HL-60 (cell line): ENCODE results near the gene CUL1.

Experiments
- DNase-seq, 2 experiments: peaks; one replicate each; pipeline ENCODE4 v3.0.0-alpha.2; 2010 to 2020; ENCODE audit warnings: low read depth in 1 of 2, low spot score in 1 of 2
- H3K27ac ChIP-seq: fragments of 250-450 bp; sonication (Bioruptor Pico); replicated peaks from 2 replicates; pipeline ENCODE4 v1.5.1; 2020; ENCODE audit warnings: mild to moderate bottlenecking, moderate library complexity
- H3K27me3 ChIP-seq: fragments of 250-450 bp; sonication (Bioruptor Pico); 2 replicates; pipeline ENCODE4 v1.5.1; 2021; ENCODE audit warnings: mild to moderate bottlenecking, moderate library complexity; ENCODE audit not compliant: insufficient read depth, poor library complexity, severe bottlenecking
- H3K4me3 ChIP-seq: replicated peaks from 2 replicates; pipeline ENCODE4 v1.5.1; 2011; ENCODE audit warnings: mild to moderate bottlenecking, control low read depth, low read length; ENCODE audit not compliant: insufficient read depth
- GABPA ChIP-seq: IDR thresholded peaks from 2 replicates; pipeline ENCODE4 v1.6.1; 2012; ENCODE audit warnings: low read depth
- POLR2AphosphoS5 ChIP-seq: IDR thresholded peaks from 2 replicates; pipeline ENCODE4 v1.6.1; 2012; ENCODE audit warnings: low read depth
- SPI1 ChIP-seq: IDR thresholded peaks from 2 replicates; pipeline ENCODE4 v1.6.1; 2012; ENCODE audit warnings: low read depth, mild to moderate bottlenecking, borderline replicate concordance
- TF ChIP-seq, protein P1 (sequence below): IDR thresholded peaks from 2 replicates; pipeline ENCODE4 v1.6.1; 2012; ENCODE audit warnings: low read depth; ENCODE audit not compliant: insufficient replicate concordance
- TF ChIP-seq, protein P2 (sequence below): IDR thresholded peaks from one replicate; pipeline ENCODE4 v1.5.1; 2011; ENCODE audit warnings: low read length, control low read depth, inconsistent platforms; ENCODE audit not compliant: insufficient read depth

The CUL1 gene

DNA sequence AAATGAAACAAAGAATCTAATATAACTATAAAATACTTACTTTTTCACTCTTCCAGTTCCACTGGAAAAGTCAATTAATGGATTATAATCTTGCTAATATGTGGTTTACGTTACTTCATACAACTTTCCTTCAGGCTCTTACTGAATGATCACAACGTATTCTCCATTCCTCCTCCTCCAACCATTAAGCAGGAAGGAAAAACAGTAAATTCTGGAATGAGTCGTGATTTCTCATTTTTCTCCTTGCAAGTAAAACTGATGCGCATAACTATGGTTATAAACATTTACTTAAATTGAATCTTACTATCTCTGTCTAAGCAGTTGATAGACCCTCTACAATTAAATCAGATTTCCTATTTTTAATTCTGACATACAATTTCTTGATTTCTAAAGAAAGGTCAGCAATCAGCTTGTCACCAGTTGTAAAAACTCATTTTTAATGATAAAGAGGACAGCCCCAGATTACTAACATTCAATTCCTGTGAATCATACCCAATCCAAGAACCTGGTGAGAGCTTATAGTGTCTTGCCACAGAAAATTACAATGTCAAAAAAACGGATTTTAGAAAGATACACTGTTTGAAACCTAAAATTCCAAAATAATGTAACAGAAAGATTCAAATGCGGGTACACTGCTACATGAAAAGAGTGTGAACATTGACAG lies 121.1 kb downstream of the CUL1 start:
- H3K27ac ChIP-seq: no peak overlapping the region

DNA sequence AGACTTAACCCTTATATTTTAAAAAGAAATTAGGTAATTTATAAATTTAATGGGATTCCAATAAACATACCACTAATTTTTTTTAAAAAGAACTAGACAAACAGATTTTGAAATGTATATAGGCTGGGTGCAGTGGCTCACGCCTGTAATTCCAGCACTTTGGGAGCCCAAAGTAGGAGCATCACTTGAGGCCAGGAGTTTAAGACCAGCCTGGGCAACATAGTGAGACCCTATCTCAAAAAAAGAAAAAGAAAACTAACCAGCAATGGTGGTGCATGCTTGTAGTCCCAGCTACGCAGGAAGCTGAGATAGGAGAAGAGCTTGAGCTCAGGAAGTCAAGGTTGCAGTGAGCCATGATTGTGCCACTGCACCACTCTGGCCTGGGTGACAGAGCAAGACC lies 122.7 kb downstream of the CUL1 start:
- Histone ChIP-seq H3K27ac (no peak overlapping the region), H3K4me3 (no peak overlapping the region), H3K27me3 (no peaks in the 10 kb centered on the region)
- TF ChIP-seq POLR2AphosphoS5 (no peak), GABPA (no peak), SPI1 (no peak)
- TF ChIP-seq, protein P1, sequence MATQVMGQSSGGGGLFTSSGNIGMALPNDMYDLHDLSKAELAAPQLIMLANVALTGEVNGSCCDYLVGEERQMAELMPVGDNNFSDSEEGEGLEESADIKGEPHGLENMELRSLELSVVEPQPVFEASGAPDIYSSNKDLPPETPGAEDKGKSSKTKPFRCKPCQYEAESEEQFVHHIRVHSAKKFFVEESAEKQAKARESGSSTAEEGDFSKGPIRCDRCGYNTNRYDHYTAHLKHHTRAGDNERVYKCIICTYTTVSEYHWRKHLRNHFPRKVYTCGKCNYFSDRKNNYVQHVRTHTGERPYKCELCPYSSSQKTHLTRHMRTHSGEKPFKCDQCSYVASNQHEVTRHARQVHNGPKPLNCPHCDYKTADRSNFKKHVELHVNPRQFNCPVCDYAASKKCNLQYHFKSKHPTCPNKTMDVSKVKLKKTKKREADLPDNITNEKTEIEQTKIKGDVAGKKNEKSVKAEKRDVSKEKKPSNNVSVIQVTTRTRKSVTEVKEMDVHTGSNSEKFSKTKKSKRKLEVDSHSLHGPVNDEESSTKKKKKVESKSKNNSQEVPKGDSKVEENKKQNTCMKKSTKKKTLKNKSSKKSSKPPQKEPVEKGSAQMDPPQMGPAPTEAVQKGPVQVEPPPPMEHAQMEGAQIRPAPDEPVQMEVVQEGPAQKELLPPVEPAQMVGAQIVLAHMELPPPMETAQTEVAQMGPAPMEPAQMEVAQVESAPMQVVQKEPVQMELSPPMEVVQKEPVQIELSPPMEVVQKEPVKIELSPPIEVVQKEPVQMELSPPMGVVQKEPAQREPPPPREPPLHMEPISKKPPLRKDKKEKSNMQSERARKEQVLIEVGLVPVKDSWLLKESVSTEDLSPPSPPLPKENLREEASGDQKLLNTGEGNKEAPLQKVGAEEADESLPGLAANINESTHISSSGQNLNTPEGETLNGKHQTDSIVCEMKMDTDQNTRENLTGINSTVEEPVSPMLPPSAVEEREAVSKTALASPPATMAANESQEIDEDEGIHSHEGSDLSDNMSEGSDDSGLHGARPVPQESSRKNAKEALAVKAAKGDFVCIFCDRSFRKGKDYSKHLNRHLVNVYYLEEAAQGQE: no peak
- TF ChIP-seq, protein P2, sequence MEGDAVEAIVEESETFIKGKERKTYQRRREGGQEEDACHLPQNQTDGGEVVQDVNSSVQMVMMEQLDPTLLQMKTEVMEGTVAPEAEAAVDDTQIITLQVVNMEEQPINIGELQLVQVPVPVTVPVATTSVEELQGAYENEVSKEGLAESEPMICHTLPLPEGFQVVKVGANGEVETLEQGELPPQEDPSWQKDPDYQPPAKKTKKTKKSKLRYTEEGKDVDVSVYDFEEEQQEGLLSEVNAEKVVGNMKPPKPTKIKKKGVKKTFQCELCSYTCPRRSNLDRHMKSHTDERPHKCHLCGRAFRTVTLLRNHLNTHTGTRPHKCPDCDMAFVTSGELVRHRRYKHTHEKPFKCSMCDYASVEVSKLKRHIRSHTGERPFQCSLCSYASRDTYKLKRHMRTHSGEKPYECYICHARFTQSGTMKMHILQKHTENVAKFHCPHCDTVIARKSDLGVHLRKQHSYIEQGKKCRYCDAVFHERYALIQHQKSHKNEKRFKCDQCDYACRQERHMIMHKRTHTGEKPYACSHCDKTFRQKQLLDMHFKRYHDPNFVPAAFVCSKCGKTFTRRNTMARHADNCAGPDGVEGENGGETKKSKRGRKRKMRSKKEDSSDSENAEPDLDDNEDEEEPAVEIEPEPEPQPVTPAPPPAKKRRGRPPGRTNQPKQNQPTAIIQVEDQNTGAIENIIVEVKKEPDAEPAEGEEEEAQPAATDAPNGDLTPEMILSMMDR: no peak
- no peak for DNase-seq

More for the DNA sequence above, 121.1 kb downstream of the CUL1 start:
- no peak for DNase-seq
- TF ChIP-seq, protein P1: no peak
- TF ChIP-seq, protein P2: no peak
- TF ChIP-seq SPI1: no peak
- TF ChIP-seq GABPA: no peak
- TF ChIP-seq POLR2AphosphoS5: no peak
- no peak overlapping the region for H3K4me3 ChIP-seq
- no peaks in the 10 kb centered on the region for H3K27me3 ChIP-seq

- no peak for TF ChIP-seq SPI1
- TF ChIP-seq, protein P1: no peak
- TF ChIP-seq, protein P2: no peak
- TF ChIP-seq POLR2AphosphoS5: no peak
- no peak for TF ChIP-seq GABPA
- Histone ChIP-seq H3K27me3 (no peaks in the 10 kb centered on the region), H3K4me3 (no peak overlapping the region), H3K27ac (no peak overlapping the region)
- no peak for DNase-seq
These were observed 126.2 kb downstream of the CUL1 start for GRCh38 chr7:148824864-148825263.
